GM10266 (cell line): ENCODE data around the gene C20orf141.

Experiments
- DNase-seq: peaks from one replicate; pipeline ENCODE4 v3.0.0; 2012; ENCODE audit errors: extremely low spot score
- CTCF ChIP-seq: IDR thresholded peaks from 2 replicates; pipeline ENCODE4 v1.5.1; 2012; ENCODE audit warnings: mild to moderate bottlenecking, low read depth; ENCODE audit not compliant: control insufficient read depth, insufficient read depth; ENCODE audit errors: missing control alignments

The C20orf141 gene

GRCh38 chr20:2795451-2795850 is 19.3 kb upstream of the C20orf141 start:
- no peak for DNase-seq
- no peak for TF ChIP-seq CTCF

- TF ChIP-seq CTCF: no peak
- DNase-seq: no peak
Observed at GRCh38 chr20:2796011-2796660, 18.7 kb upstream of the C20orf141 start.

- TF ChIP-seq CTCF: no peak
Observed at GRCh38 chr20:2797136-2797983, 17.4 kb upstream of the C20orf141 start.

GRCh38 chr20:2798095-2798805 is 16.5 kb upstream of the C20orf141 start:
- DNase-seq: no peak
- no peak for TF ChIP-seq CTCF

More at GRCh38 chr20:2797136-2797983, 17.4 kb upstream of the C20orf141 start:
- DNase-seq: no peak

- DNase-seq: no peak
- no peak for TF ChIP-seq CTCF
Observed at GRCh38 chr20:2798814-2799213, 16.0 kb upstream of the C20orf141 start.

GRCh38 chr20:2799271-2799670 is 15.5 kb upstream of the C20orf141 start:
- no peak for TF ChIP-seq CTCF

More at GRCh38 chr20:2799271-2799670, 15.5 kb upstream of the C20orf141 start:
- no peak for DNase-seq
